Measurements from ENCODE around the gene EXOC4. TPM values are rescaled to one million over a fixed set of nuclear protein-coding genes. Genes with fewer than 3 reads are reported as not detected.

Gene EXOC4
- total RNA-seq, 1 experiment from 2014 or later, result 62.4 TPM

DNA sequence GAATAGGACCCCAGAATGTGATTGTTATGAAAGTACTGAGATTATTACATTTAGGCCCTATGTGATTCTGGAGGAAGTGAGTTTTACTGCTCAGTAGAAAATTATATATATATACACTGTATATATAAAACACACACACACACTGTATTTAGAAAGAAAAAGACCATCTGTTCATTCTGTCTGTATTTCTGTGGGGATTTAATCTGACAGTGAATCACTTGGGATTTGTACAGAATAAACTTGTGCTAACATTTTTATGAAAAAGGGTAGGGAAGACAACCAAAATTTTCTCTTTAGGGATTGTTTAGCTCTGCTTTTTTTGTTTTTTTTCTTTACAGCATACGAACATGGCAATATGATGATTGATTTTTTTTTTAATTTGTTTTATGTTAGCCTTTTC, 142.7 kb downstream of the EXOC4 start:
- in situ Hi-C loops (cut with HindIII; ENCODE audit: low sequenced_read_pairs), result no loop called here

DNA sequence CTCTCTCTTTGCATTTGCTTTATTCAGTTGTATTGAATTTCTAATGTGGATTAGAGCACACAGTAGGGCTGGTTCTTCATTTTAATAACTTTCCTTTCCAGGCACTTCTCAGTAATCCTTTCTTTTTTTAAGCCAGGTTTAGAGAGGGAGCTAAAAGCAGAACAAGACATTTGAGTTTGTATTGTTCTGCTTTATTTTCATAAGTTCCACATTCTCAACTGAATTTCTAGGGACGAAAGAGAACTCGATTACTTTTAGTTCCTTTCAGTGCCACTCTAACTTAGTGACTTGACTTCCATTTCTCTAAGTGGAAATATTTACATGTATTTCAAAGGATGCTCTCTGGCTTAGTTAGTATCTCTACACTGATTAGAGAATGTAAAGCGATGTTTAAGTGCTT, 145.6 kb downstream of the EXOC4 start:
- in situ Hi-C loops (cut with HindIII; ENCODE audit: low sequenced_read_pairs), result no loop called here
- no peak for DNase-seq (ENCODE audit: low spot score)

More for the DNA sequence above, 142.7 kb downstream of the EXOC4 start:
- DNase-seq (ENCODE audit: low spot score), result no peak

- in situ Hi-C loops (cut with HindIII; ENCODE audit: low sequenced_read_pairs), result no loop called here
- DNase-seq (ENCODE audit: low spot score), result no peak
Measured at GRCh38 chr7:133401225-133401624, 148.3 kb downstream of the EXOC4 start.

GRCh38 chr7:133408212-133408611, 155.3 kb downstream of the EXOC4 start:
- in situ Hi-C loops (cut with HindIII; ENCODE audit: low sequenced_read_pairs), result no loop called here
- DNase-seq (ENCODE audit: low spot score), result no peak

GRCh38 chr7:133409421-133409820, 156.5 kb downstream of the EXOC4 start:
- in situ Hi-C loops (cut with HindIII; ENCODE audit: low sequenced_read_pairs), result no loop called here
- no peak for DNase-seq (ENCODE audit: low spot score)

- no peak for DNase-seq (ENCODE audit: low spot score)
- in situ Hi-C loops (cut with HindIII; ENCODE audit: low sequenced_read_pairs), result no loop called here
Measured at GRCh38 chr7:133409966-133410365, 157.1 kb downstream of the EXOC4 start.

DNA sequence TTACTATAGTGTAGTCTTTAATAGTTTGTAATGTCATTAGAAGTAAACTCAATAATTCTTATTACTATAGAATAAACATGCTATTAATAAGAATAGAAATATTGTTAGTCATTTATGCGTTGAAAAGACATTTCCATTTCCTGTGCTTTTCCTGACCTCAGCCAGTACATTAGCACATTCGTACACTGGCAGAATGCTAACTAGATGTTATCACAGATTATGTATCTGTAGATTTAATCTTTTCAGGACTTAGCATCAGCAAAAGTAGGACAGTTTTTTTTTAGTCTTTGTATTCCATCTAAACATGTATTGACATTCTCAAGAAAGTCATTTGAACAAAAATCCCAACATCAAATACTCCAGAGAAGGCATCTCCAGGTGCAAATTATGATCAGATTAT, 158.5 kb downstream of the EXOC4 start:
- in situ Hi-C loops (cut with HindIII; ENCODE audit: low sequenced_read_pairs), result no loop called here
- no peak for DNase-seq (ENCODE audit: low spot score)

DNA sequence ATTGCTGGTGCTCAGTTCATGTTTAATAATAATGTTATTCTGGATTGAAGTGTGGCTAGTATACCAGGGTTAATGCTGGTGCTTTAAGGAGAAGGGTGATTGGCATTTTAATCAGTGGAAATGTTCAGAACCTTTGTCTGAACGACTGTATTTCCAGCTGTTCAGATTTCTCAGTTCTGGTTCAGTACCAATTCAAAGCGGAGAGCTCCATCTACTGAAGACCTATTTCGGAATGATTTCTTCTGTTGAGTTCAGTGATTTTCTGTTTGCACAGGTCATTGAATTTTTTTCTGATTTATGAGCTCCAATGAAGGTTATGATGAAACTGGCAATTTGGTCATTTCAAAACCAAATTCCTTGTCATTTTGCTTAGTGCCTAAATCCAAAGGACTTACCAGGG, 160.1 kb downstream of the EXOC4 start:
- in situ Hi-C loops (cut with HindIII; ENCODE audit: low sequenced_read_pairs), result no loop called here
- no peak for DNase-seq (ENCODE audit: low spot score)

- in situ Hi-C loops (cut with HindIII; ENCODE audit: low sequenced_read_pairs), result no loop called here
Measured at GRCh38 chr7:133419041-133419440, 166.2 kb downstream of the EXOC4 start.

DNA sequence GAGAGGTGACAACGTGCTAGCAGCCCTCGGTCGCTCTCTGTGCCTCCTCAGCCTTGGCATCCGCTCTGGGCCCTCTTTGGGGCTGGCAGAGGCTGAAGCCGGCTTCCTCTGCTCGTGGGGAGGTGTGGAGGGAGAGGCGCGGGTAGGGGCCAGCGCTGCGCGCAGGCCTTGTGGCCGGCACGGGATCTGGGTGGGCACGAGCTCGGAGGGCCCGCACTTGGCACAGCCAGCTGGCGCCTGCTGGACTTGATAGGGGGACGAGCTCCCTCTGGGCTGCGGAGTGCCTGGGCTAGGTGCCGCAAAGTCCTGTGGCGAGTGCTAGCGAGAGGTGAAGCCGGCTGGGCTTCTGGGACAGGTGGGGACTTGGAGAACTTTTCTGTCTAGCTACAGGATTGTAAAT, 170.7 kb downstream of the EXOC4 start:
- no peak for DNase-seq (ENCODE audit: low spot score)
- in situ Hi-C loops (cut with HindIII; ENCODE audit: low sequenced_read_pairs), result no loop called here

More at GRCh38 chr7:133419041-133419440, 166.2 kb downstream of the EXOC4 start:
- no peak for DNase-seq (ENCODE audit: low spot score)

GRCh38 chr7:133428326-133428725, 175.4 kb downstream of the EXOC4 start:
- DNase-seq (ENCODE audit: low spot score), result no peak
- in situ Hi-C loops (cut with HindIII; ENCODE audit: low sequenced_read_pairs), result no loop called here

DNA sequence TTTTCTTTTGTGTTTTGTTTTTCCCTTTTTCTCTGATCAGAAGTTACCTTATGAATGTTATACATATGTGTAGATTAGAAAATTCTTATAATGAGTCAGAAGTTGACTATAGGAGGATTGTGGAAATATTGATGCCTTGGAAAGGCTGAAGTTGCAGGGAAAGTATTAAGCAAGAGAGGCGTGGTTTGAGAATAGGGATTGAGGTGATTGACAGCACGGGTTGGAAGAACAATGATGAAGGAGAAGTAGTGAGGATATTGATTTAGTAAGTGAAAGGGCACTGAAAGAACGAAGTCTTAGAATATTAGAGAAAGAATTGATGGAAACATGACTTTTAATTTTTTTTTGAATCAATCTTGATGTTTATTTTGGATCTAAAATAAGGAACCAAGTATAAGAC, 176.0 kb downstream of the EXOC4 start:
- DNase-seq (ENCODE audit: low spot score), result no peak
- in situ Hi-C loops (cut with HindIII; ENCODE audit: low sequenced_read_pairs), result no loop called here

- no peak for DNase-seq (ENCODE audit: low spot score)
- in situ Hi-C loops (cut with HindIII; ENCODE audit: low sequenced_read_pairs), result no loop called here
Measured at GRCh38 chr7:133429371-133429770, 176.5 kb downstream of the EXOC4 start.

DNA sequence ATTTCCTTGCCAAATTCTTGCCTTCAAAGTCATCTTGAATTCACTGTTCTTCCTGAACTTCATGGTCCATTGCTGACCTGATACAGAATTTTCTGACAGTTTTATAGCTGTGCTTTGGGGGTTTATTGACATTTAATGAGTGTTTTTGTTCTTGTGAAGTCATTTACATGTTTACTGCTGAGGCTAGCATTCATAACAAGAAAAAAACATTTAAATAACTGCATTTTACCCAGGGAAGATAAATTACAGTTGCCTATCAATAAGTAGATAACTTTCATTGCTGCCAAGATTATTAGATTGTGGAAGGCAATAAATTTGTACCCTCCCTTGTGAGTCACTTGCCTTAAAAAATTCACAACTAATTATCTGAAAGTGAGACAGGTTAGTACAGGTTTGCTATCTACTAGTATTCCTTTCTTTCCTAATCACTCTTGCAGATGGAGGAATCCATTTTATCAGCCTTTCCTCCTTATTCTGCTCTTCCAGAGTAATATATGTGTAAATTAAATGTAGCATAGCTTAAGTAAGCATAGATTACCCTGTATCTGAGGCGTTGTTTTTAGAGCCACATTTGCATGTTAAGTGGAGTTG, 178.4 kb downstream of the EXOC4 start:
- in situ Hi-C loops (cut with HindIII; ENCODE audit: low sequenced_read_pairs), result no loop called here
- no peak for DNase-seq (ENCODE audit: low spot score)

DNA sequence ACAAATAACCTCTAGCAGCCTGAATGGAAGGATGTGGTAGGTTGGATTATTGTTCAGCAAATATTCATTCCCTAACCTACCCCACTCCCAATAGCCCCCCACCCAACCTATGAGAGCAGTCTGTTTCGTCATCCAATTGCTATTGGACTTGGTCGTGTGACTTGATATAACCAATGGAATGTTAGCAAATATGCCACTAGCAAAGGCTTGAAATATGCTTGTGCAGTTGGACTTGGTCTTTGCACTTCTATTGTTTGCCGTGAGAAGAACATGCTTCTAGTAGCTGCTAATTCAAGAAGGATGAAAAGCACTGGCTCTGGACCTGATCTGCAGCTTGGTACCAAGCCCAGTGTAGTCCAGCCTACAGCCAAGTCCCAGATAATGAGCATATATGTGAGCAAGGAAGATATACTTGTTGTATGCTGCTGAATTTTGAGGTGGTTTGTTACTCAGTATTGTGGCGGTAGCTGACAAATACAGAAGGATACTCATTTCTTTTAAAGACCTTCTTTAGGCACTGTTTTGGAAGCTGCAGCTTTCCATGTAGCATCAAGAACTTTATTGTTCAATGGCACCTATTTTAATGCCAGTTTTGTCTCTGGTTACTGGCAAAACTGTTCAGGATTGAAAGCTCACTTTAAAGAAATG, 180.4 kb downstream of the EXOC4 start:
- peak; percentile 32 for DNase-seq (ENCODE audit: low spot score)
- in situ Hi-C loops (cut with HindIII; ENCODE audit: low sequenced_read_pairs), result no loop called here

- DNase-seq (ENCODE audit: low spot score), result peak; percentile 61
- in situ Hi-C loops (cut with HindIII; ENCODE audit: low sequenced_read_pairs), result no loop called here
Measured at GRCh38 chr7:133434246-133434865, 181.5 kb downstream of the EXOC4 start.

- in situ Hi-C loops (cut with HindIII; ENCODE audit: low sequenced_read_pairs), result no loop called here
- DNase-seq (ENCODE audit: low spot score), result no peak
Measured at GRCh38 chr7:133436014-133436428, 183.1 kb downstream of the EXOC4 start.

- in situ Hi-C loops (cut with HindIII; ENCODE audit: low sequenced_read_pairs), result no loop called here
- DNase-seq (ENCODE audit: low spot score), result no peak
Measured at GRCh38 chr7:133437544-133437943, 184.7 kb downstream of the EXOC4 start.

GRCh38 chr7:133442818-133443217, 189.9 kb downstream of the EXOC4 start:
- no peak for DNase-seq (ENCODE audit: low spot score)

DNA sequence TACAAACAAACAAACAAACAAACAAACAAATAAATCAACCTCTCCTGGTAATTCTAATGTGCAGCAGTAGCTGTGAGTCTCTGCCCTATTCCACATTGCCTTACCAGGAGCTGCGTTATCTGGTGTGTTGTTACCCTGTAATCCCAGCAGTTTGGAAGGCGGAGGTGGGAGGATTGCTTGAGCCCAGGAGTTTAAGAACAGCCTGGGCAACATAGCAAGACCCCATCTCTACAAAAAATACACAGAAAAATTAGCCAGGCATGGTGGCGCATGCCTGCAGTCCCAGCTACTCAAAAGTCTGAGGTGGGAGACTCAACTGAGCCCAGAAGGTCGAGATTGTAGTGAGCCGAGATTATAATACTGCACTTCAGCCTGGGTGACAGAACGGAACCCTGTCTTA, 192.7 kb downstream of the EXOC4 start:
- DNase-seq (ENCODE audit: low spot score), result no peak
- in situ Hi-C loops (cut with HindIII; ENCODE audit: low sequenced_read_pairs), result no loop called here

More at GRCh38 chr7:133442818-133443217, 189.9 kb downstream of the EXOC4 start:
- in situ Hi-C loops (cut with HindIII; ENCODE audit: low sequenced_read_pairs), result no loop called here

- in situ Hi-C loops (cut with HindIII; ENCODE audit: low sequenced_read_pairs), result no loop called here
- DNase-seq (ENCODE audit: low spot score), result no peak
Measured at GRCh38 chr7:133448012-133448411, 195.1 kb downstream of the EXOC4 start.

Measured in G401 (cell line).